Measurements from ENCODE around the gene EMC6. TPM values are rescaled to one million over a fixed set of nuclear protein-coding genes. Genes with fewer than 3 reads are reported as not detected.
"Not testable (repeated sequence)": the region's sequence is repeated elsewhere in the genome, so short reads cannot be mapped to it uniquely, and the experiment has no call there.

The EMC6 gene
- total RNA-seq, 1 experiment from 2014 or later, result 36.8 TPM

GRCh38 chr17:3699951-3700350 is 31.3 kb downstream of the EMC6 start:
- H3K36me3 Mint-ChIP-seq (ENCODE audit: insufficient read depth, unreplicated experiment), result no peaks in the 10 kb centered on the region
- ChIA-PET CTCF (no interaction called here), POLR2A (no interaction called here)
- TF ChIP-seq CTCF (IDR thresholded peaks at IDR 0.05; ENCODE audit: insufficient read depth in 1 of 2, low read depth in 1 of 2, low read length in 1 of 2, severe bottlenecking in 1 of 2, unreplicated experiment in 1 of 2), result no peak
- no peak for DNase-seq
- H3K4me1 Mint-ChIP-seq (ENCODE audit: low read depth, unreplicated experiment), result no peaks in the 10 kb centered on the region
- H3K27ac Mint-ChIP-seq (ENCODE audit: unreplicated experiment), result no peak overlapping the region
- H3K27me3 Mint-ChIP-seq (ENCODE audit: insufficient read depth, unreplicated experiment), result no peaks in the 10 kb centered on the region
- no peaks in the 10 kb centered on the region for H3K36me3 ChIP-seq (ENCODE audit: control insufficient read depth, insufficient read depth, low read length)
- H3K4me1 ChIP-seq, result no peaks in the 10 kb centered on the region
- no peaks in the 10 kb centered on the region for H3K9me3 ChIP-seq
- no peaks in the 10 kb centered on the region for H3K27me3 ChIP-seq (replicated peaks; ENCODE audit: control insufficient read depth, insufficient read depth, low read length)
- intact Hi-C loops (cut with micrococcal nuclease; ENCODE audit: unreplicated experiment), result no loop called here
- H3K4me3 Mint-ChIP-seq (ENCODE audit: unreplicated experiment), result no peak overlapping the region
- no peak overlapping the region for H3K4me3 ChIP-seq (ENCODE audit: low read depth, low read length)
- no peaks in the 10 kb centered on the region for H3K9me3 Mint-ChIP-seq (ENCODE audit: unreplicated experiment)
- no TSS peak for BruUV-seq (replicated peaks)

- BruUV-seq (replicated peaks); DNase-seq; H3K4me1 Mint-ChIP-seq (ENCODE audit: low read depth, unreplicated experiment); POLR2A ChIA-PET; H3K36me3 Mint-ChIP-seq (ENCODE audit: insufficient read depth, unreplicated experiment); H3K27me3 Mint-ChIP-seq (ENCODE audit: insufficient read depth, unreplicated experiment); H3K36me3 ChIP-seq (ENCODE audit: control insufficient read depth, insufficient read depth, low read length); H3K27me3 ChIP-seq (replicated peaks; ENCODE audit: control insufficient read depth, insufficient read depth, low read length); H3K4me1 ChIP-seq; intact Hi-C loops (cut with micrococcal nuclease; ENCODE audit: unreplicated experiment); H3K27ac Mint-ChIP-seq (ENCODE audit: unreplicated experiment); H3K9me3 Mint-ChIP-seq (ENCODE audit: unreplicated experiment); CTCF ChIA-PET; H3K9me3 ChIP-seq; H3K4me3 Mint-ChIP-seq (ENCODE audit: unreplicated experiment); H3K4me3 ChIP-seq (ENCODE audit: low read depth, low read length): not testable (repeated sequence)
Observed at GRCh38 chr17:3702041-3702539, 33.5 kb downstream of the EMC6 start.

GRCh38 chr17:3704931-3705717 is 36.5 kb downstream of the EMC6 start:
- POLR2A ChIA-PET, result no interaction called here
- DNase-seq, result no peak
- no TSS peak for BruUV-seq (replicated peaks)
- CTCF ChIA-PET, result no interaction called here
- no peak for TF ChIP-seq CTCF (IDR thresholded peaks at IDR 0.05; ENCODE audit: insufficient read depth in 1 of 2, low read depth in 1 of 2, low read length in 1 of 2, severe bottlenecking in 1 of 2, unreplicated experiment in 1 of 2)
- no peaks in the 10 kb centered on the region for H3K27me3 ChIP-seq (replicated peaks; ENCODE audit: control insufficient read depth, insufficient read depth, low read length)
- no peak overlapping the region for H3K4me3 ChIP-seq (ENCODE audit: low read depth, low read length)
- Mint-ChIP-seq H3K9me3 (ENCODE audit: unreplicated experiment) (no peaks in the 10 kb centered on the region), H3K4me1 (ENCODE audit: low read depth, unreplicated experiment) (no peaks in the 10 kb centered on the region), H3K27ac (ENCODE audit: unreplicated experiment) (no peak overlapping the region), H3K36me3 (ENCODE audit: insufficient read depth, unreplicated experiment) (no peaks in the 10 kb centered on the region), H3K4me3 (ENCODE audit: unreplicated experiment) (no peak overlapping the region), H3K27me3 (ENCODE audit: insufficient read depth, unreplicated experiment) (no peaks in the 10 kb centered on the region)
- no peaks in the 10 kb centered on the region for H3K9me3 ChIP-seq
- intact Hi-C loops (cut with micrococcal nuclease; ENCODE audit: unreplicated experiment), result no loop called here
- H3K36me3 ChIP-seq (ENCODE audit: control insufficient read depth, insufficient read depth, low read length), result no peaks in the 10 kb centered on the region
- no peaks in the 10 kb centered on the region for H3K4me1 ChIP-seq

GRCh38 chr17:3705718-3705984 is 37.0 kb downstream of the EMC6 start:
- intact Hi-C loops (cut with micrococcal nuclease; ENCODE audit: unreplicated experiment); CTCF ChIA-PET; BruUV-seq (replicated peaks); H3K9me3 Mint-ChIP-seq (ENCODE audit: unreplicated experiment); H3K27me3 ChIP-seq (replicated peaks; ENCODE audit: control insufficient read depth, insufficient read depth, low read length); H3K36me3 Mint-ChIP-seq (ENCODE audit: insufficient read depth, unreplicated experiment); DNase-seq; H3K36me3 ChIP-seq (ENCODE audit: control insufficient read depth, insufficient read depth, low read length); H3K27ac Mint-ChIP-seq (ENCODE audit: unreplicated experiment); H3K4me1 ChIP-seq; POLR2A ChIA-PET; H3K4me1 Mint-ChIP-seq (ENCODE audit: low read depth, unreplicated experiment); H3K4me3 Mint-ChIP-seq (ENCODE audit: unreplicated experiment); H3K9me3 ChIP-seq; H3K27me3 Mint-ChIP-seq (ENCODE audit: insufficient read depth, unreplicated experiment); H3K4me3 ChIP-seq (ENCODE audit: low read depth, low read length): not testable (repeated sequence)

Data from Caco-2 (cell line).